ENCODE measurements around the gene TSNAXIP1. TPM values are rescaled to one million over a fixed set of nuclear protein-coding genes. Genes with fewer than 3 reads are reported as not detected.

The TSNAXIP1 gene
- total and polyA plus RNA-seq, 4 donors, result 0.09 to 1.5 (median 0.69) TPM

DNA sequence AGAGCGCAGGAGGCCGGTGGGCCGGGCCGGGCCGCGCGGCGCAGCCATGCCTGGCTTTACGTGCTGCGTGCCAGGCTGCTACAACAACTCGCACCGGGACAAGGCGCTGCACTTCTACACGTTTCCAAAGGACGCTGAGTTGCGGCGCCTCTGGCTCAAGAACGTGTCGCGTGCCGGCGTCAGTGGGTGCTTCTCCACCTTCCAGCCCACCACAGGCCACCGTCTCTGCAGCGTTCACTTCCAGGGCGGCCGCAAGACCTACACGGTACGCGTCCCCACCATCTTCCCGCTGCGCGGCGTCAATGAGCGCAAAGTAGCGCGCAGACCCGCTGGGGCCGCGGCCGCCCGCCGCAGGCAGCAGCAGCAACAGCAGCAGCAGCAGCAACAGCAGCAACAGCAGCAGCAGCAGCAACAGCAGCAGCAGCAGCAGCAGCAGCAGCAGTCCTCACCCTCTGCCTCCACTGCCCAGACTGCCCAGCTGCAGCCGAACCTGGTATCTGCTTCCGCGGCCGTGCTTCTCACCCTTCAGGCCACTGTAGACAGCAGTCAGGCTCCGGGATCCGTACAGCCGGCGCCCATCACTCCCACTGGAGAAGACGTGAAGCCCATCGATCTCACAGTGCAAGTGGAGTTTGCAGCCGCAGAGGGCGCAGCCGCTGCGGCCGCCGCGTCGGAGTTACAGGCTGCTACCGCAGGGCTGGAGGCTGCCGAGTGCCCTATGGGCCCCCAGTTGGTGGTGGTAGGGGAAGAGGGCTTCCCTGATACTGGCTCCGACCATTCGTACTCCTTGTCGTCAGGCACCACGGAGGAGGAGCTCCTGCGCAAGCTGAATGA lies 36.0 kb downstream of the TSNAXIP1 start:
- Histone ChIP-seq H3K4me1 (ENCODE audit: control insufficient read depth in 4 of 4, insufficient read depth in 4 of 4, low read length in 3 of 4) (peaks cover 7 to 44% (median 36%) of the 10 kb centered on the region in 4 donors), H3K9ac (ENCODE audit: low read depth in 1 of 2, low read length in 2 of 2) (peak overlapping the region; percentile 45 to 67), H3K27ac (ENCODE audit: low read depth in 1 of 2, low read length in 2 of 2) (peak overlapping the region; percentile 97 to 99), H3K27me3 (ENCODE audit: control insufficient read depth in 4 of 4, insufficient read depth in 4 of 4, low read length in 3 of 4) (no peaks in the 10 kb centered on the region), H3K36me3 (ENCODE audit: control insufficient read depth in 4 of 4, insufficient read depth in 3 of 4, low read depth in 1 of 4, low read length in 3 of 4) (no peaks in the 10 kb centered on the region), H3K4me3 (ENCODE audit: low read depth in 1 of 3, low read length in 3 of 3) (peak overlapping the region; percentile 60 to 89 (median 72)), H3K9me3 (ENCODE audit: control insufficient read depth in 4 of 4, low read length in 3 of 4) (no peaks in the 10 kb centered on the region)
- TF ChIP-seq RXRA (IDR thresholded peaks at IDR 0.05), result no peak
- peak in 1 of 2 donors; percentile 30 for TF ChIP-seq RAD21 (IDR thresholded peaks at IDR 0.05)
- 1% methylated on average over 67 of the region's 67 CpGs for WGBS
- peak; percentile 52 for DNase-seq (ENCODE audit: low spot score)

DNA sequence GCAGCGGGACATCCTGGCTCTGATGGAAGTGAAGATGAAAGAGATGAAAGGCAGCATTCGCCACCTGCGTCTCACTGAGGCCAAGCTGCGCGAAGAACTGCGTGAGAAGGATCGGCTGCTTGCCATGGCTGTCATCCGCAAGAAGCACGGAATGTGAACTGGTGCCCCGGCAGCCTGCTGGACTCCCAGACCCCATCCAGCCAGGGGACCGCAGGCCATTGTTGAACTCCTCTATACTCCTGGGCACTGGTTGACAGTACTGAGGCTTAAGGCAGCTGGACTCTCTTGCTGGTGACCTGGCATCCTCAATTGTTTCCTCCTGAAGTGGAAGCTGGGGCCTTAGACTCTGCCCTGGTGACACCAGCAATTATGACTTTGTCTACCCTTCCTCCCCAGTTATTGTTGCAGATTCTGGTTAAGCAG lies 36.7 kb downstream of the TSNAXIP1 start:
- no peak for TF ChIP-seq GABPA (IDR thresholded peaks at IDR 0.05 in 1 of 2, conservative IDR thresholded peaks at IDR 0.05 in 1 of 2)
- TF ChIP-seq TAF1 (conservative IDR thresholded peaks at IDR 0.05), result no peak
- TF ChIP-seq EGR1 (IDR thresholded peaks at IDR 0.05; ENCODE audit: low read depth in 2 of 2), result no peak
- TF ChIP-seq, protein P1, sequence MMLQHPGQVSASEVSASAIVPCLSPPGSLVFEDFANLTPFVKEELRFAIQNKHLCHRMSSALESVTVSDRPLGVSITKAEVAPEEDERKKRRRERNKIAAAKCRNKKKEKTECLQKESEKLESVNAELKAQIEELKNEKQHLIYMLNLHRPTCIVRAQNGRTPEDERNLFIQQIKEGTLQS (IDR thresholded peaks at IDR 0.05), result no peak
- no peak for TF ChIP-seq HNF4G (IDR thresholded peaks at IDR 0.05)
- no peak for TF ChIP-seq RAD21 (IDR thresholded peaks at IDR 0.05)
- TF ChIP-seq JUND (IDR thresholded peaks at IDR 0.05), result no peak
- TF ChIP-seq, protein P2, sequence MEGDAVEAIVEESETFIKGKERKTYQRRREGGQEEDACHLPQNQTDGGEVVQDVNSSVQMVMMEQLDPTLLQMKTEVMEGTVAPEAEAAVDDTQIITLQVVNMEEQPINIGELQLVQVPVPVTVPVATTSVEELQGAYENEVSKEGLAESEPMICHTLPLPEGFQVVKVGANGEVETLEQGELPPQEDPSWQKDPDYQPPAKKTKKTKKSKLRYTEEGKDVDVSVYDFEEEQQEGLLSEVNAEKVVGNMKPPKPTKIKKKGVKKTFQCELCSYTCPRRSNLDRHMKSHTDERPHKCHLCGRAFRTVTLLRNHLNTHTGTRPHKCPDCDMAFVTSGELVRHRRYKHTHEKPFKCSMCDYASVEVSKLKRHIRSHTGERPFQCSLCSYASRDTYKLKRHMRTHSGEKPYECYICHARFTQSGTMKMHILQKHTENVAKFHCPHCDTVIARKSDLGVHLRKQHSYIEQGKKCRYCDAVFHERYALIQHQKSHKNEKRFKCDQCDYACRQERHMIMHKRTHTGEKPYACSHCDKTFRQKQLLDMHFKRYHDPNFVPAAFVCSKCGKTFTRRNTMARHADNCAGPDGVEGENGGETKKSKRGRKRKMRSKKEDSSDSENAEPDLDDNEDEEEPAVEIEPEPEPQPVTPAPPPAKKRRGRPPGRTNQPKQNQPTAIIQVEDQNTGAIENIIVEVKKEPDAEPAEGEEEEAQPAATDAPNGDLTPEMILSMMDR (IDR thresholded peaks at IDR 0.05; ENCODE audit: low read depth, low read length, missing input control), result no peak
- no peak for TF ChIP-seq SP1 (IDR thresholded peaks at IDR 0.05)
- no peak for TF ChIP-seq FOXA1 (IDR thresholded peaks at IDR 0.05)
- TF ChIP-seq, protein P3, sequence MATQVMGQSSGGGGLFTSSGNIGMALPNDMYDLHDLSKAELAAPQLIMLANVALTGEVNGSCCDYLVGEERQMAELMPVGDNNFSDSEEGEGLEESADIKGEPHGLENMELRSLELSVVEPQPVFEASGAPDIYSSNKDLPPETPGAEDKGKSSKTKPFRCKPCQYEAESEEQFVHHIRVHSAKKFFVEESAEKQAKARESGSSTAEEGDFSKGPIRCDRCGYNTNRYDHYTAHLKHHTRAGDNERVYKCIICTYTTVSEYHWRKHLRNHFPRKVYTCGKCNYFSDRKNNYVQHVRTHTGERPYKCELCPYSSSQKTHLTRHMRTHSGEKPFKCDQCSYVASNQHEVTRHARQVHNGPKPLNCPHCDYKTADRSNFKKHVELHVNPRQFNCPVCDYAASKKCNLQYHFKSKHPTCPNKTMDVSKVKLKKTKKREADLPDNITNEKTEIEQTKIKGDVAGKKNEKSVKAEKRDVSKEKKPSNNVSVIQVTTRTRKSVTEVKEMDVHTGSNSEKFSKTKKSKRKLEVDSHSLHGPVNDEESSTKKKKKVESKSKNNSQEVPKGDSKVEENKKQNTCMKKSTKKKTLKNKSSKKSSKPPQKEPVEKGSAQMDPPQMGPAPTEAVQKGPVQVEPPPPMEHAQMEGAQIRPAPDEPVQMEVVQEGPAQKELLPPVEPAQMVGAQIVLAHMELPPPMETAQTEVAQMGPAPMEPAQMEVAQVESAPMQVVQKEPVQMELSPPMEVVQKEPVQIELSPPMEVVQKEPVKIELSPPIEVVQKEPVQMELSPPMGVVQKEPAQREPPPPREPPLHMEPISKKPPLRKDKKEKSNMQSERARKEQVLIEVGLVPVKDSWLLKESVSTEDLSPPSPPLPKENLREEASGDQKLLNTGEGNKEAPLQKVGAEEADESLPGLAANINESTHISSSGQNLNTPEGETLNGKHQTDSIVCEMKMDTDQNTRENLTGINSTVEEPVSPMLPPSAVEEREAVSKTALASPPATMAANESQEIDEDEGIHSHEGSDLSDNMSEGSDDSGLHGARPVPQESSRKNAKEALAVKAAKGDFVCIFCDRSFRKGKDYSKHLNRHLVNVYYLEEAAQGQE (IDR thresholded peaks at IDR 0.05), result no peak
- Histone ChIP-seq H3K36me3 (ENCODE audit: control insufficient read depth in 4 of 4, insufficient read depth in 3 of 4, low read depth in 1 of 4, low read length in 3 of 4) (no peaks in the 10 kb centered on the region), H3K4me1 (ENCODE audit: control insufficient read depth in 4 of 4, insufficient read depth in 4 of 4, low read length in 3 of 4) (peaks cover 14 to 50% (median 42%) of the 10 kb centered on the region in 4 donors), H3K4me3 (ENCODE audit: low read depth in 1 of 3, low read length in 3 of 3) (peak overlapping the region; percentile 7 to 89 (median 60)), H3K9ac (ENCODE audit: low read depth in 1 of 2, low read length in 2 of 2) (peak overlapping the region; percentile 13 to 45), H3K9me3 (ENCODE audit: control insufficient read depth in 4 of 4, low read length in 3 of 4) (no peaks in the 10 kb centered on the region), H3K27me3 (ENCODE audit: control insufficient read depth in 4 of 4, insufficient read depth in 4 of 4, low read length in 3 of 4) (no peaks in the 10 kb centered on the region), H3K27ac (ENCODE audit: low read depth in 1 of 2, low read length in 2 of 2) (peak overlapping the region; percentile 97 to 99)
- DNase-seq (ENCODE audit: low spot score), result no peak
- 32% methylated on average over 11 of the region's 11 CpGs for WGBS
